DMS53 treated with DMSO at 0.1 percent for 48 hours (cell line): Measurements from ENCODE around the gene TMEM181.
"Not testable (repeated sequence)": the region's sequence is repeated elsewhere in the genome, so short reads cannot be mapped to it uniquely, and the experiment has no call there.

Experiments used
- DNase-seq: peaks from one replicate; lab custom pipeline; 2025; ENCODE audit not compliant: unreplicated experiment; lab: John Stamatoyannopoulos, UW

TMEM181 gene, protein sequence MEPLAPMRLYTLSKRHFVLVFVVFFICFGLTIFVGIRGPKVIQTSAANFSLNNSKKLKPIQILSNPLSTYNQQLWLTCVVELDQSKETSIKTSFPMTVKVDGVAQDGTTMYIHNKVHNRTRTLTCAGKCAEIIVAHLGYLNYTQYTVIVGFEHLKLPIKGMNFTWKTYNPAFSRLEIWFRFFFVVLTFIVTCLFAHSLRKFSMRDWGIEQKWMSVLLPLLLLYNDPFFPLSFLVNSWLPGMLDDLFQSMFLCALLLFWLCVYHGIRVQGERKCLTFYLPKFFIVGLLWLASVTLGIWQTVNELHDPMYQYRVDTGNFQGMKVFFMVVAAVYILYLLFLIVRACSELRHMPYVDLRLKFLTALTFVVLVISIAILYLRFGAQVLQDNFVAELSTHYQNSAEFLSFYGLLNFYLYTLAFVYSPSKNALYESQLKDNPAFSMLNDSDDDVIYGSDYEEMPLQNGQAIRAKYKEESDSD

DNA sequence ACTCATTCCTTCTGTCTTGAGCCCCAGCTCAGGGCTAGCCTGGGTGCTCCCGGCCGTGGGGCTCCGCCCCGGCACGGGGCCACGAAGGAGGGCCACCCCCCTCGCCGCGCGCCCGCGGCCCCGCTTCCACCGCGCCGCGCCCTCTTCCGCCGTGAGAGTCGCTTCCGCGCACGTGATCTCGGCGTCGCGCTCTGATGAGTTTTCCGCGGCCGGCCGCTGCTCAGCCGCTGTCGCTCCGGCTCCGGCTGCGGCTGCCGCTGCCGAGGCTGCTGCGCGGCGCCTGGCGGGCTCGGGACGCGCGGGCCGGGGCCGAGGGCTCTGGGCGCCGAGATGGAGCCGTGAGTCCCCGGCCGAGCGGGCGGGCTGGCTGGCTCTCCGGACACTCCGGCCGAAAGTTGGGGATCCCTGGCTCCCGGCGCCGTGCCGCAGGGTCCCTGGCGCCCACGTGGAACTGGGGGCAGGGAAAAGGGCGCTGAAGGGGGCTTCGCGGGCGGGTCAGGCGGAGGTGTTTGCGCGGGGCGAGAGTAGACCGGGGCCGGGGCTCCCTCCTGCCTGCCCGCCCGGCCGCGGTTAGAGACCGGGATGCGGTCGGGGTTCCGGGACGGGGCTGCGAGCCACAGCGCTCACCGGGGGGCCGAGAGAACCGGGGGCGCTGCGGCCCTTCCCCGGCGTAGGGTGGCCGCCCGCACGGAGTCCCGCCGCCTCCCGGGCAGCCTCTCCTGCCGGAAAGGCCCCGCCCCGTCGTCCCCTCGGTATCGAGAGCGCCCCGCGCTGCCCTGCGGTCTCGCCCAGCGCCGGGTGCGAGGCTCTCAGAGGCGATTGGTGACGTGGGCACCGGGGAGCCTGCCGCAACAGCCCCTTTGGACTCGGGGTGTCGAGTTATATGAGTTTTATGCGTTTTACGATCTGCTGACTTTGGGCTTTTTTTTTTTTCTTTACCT lies at the start of gene TMEM181:
Gene TMEM181, plus strand, starts transcription at position 197 of the 941 bp plus-strand sequence. Its CDS starts 134 bp downstream, at position 331.
- peak; percentile 62 for DNase-seq

DNA sequence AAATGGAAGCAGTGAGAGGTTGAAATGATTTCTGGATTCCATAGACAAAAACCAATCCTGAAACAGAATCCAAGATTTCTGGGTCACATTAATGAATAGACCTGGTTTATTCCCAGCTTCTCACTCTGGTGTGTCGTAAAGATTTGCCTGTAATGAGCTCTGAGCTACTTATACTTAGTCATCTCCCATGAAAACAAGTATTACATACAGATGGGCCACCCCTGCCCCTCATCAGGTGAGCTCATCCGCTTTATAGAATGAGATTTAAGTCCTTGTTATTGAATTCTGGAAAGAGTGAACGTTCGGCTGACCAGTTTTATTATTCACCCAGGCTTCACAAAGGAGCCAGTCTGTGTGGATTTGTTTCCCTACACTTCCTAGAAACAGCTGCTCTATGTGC lies 47.1 kb upstream of the TMEM181 start:
- DNase-seq, result no peak

DNA sequence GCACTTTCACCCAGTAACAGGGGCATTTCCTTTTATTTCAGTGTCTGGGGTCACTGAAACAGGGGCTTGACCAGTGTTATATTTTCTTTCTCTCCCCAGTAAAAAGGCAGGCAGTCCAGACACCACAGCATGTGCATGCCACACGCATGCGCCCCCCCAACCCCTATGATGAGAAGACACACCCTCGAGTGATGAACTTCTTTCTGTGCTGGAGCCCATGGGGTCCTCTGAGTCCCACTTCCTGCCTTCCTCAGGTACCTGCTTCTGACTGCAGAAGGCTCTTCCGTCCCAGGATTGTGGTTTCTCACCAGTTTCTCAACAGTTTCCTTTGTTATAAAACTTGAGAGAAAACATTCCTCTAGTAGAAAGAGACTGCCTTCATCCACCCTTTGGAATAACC lies 45.7 kb upstream of the TMEM181 start:
- DNase-seq, result no peak

DNA sequence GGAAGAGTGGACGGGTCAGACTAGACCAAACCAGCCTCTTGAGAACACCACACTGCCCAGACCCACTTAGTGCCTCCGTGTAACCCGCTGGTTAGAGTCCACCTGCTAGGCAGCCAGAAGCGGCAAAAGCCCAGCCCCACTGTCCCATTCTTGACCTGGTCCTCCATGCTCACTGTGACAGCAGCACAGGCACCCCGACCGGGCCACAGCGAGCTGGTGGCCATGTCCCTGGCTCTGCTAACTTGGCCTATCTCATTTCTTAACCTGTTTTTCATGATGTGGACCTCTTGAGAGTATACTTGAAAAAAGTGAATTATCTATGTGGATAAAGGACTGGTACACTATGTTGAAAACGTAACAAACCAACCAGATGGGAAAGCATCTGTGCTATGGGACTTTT lies 44.9 kb upstream of the TMEM181 start:
- DNase-seq, result no peak

DNA sequence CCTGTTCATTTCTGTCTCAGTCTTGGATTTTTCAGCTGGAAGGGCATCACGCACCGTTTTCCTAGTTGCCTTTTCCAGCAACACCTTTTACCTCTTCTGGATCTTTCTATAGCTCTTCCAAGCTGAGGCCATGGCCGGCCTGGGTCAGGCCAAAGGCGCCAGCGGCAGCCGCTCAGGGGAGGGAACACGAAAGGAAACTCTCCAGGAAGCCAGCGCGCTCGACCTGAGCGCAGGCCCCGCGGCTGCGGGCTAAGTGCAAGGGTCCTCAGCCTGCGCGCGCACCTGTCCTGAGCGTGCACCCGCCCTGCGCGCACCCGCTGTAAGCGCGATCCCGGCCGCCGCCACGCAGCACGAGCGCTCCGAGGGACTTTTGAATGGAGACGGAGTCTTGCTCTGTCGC lies 43.8 kb upstream of the TMEM181 start:
- no peak for DNase-seq

DNA sequence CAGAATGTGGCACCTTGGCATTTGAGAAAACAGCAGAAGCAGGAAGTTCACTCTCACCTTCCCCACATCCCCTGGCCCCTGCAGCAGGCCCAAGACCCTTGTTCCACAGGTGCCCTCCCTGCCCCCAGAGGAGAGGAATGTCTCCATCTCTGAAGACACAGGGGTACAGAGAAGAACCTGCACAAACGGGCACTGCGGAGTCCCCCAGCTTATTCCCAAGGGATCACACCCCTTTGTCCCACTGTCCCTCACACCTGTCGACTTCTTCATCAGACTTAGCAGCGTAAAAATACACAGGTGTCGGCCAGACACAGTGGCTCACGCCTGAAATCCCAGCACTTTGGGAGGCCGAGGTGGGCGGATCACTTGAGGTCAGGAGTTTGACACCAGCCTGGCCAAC lies 42.9 kb upstream of the TMEM181 start:
- no peak for DNase-seq

DNA sequence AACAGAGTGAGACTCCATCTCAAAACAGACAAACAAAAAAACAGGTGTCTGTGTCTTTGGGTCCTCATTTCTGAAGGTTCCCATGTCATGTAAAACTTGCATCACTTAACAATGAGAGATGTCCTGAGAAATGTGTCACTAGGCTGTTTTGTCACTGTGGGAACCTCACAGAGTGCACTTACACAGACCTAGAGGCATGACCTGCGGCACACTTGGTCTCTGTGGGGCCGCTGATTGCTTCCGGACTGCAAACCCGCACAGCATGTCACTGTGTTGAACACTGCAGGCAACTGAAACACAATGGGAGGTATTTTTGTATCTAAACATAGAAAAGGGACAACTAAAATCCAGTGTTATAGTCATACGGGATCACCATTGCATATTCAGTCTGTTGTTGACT lies 42.3 kb upstream of the TMEM181 start:
- DNase-seq, result no peak

DNA sequence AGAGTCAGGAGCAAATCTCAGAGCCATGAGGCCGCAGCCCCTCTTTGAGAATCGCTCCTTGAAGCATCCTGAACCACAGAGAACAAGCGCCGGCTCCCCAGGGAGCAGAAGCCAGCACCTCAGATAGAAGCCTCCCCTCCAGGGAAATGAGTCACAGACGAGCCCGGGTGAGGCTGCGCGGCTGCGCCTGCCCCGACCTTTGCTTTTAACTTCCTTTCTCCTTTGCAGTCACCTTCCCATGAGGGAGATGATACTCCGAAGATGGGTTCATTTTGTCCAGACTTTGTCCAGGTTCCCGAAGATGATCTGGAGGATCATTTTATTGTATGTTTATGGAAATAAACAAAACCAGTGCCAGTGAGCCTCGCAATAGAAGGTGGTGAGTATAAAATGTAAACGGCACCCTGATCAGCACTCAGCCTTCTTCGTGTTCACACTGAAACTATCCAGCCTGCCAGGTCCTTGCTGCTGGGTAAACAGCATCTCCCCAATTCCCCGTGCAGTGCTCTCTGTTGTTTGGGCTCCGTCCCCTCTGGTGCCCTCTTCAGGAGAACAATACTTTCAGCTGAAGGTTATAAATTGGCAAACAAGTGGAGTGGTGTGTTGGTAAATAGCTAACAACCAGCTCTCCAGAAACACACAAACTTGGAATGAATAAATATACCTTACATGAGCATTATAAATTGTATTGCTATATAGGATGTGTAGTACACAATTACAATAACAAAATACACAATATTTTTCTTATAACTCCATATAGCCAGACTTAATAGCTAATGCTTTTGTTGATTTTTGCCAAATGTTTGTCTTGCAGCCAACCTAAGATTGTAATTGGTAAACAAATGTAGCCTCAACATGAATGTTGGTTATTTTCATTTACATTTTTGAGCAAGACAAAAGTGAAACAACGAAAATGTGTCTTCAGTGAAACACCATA lies 41.4 kb upstream of the TMEM181 start:
- DNase-seq, result peak; percentile 37

DNA sequence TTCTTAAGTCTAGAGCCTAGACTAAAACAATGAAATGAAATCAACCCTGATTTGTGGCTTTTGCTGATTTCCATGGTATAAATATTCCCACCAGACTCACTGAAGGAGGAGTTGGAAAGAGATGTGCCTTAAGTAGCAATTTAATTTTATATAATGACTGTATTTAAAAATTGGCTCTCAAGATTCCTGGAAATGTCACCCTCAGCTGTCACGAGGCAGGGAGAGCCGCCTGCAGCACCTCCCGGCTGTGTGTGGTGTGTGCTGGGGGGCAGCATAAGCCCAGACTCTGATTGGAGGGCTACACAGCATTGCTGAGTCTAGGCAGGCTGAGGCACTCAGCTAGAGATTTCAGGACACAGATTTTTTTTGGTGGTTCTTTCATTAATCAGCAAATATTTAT lies 40.6 kb upstream of the TMEM181 start:
- DNase-seq, result no peak

DNA sequence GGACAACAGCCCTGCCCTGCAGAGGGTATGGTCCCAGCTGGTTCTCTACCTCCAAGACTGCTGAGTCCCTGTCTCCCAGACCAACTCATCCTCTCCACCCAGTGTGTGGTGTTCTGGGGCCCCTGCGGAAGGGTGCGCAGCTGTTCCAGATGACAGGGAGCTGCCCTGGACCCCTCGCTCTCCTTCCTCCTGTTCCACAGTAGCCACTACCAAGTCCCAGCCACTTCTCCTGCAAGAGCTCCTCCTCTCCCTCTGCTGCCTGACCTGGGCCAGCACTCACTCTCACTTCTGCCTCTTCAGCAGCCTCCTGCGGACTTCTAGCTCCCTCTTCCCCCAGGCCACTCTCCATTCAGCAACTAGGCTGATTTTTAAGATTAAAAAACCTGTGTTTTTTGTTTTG lies 40.1 kb upstream of the TMEM181 start:
- no peak for DNase-seq

DNA sequence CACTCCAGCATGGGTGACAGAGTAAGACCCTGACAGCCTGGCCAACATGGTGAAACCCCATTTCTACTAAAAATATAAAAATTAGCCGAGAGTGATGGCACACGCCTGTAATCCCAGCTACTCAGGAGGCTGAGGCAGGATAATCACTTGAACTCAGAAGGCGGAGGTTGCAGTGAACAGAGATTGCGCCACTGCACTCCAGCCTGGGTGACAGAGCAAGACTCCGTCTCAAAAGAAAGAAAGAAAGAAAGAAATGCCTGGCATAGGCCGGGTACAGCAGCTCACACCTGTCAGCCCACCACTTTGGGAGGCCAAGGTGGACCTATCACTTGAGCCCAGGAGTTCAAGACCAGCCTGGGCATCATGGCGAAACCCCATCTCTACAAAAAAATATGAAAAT lies 38.9 kb upstream of the TMEM181 start:
- DNase-seq, result not testable (repeated sequence)

DNA sequence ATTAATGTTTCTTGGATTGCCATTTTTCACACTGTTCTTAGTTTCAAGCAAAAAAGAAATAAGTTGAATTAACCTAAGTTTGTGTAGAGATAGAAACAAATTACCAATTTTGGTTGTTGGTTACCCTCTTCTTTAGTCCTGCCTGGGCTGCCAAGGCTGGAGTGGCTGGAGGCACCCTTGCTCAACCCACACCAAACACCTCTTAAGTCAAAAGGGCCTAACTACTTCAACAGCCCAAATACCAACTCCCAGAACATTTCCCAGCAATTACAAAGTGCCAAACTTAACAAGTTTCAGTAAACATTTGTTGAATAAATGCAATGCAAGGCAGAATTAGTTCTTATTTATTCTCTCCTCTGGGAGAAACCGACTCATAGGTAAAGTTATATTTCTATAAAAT lies 38.1 kb upstream of the TMEM181 start:
- no peak for DNase-seq

DNA sequence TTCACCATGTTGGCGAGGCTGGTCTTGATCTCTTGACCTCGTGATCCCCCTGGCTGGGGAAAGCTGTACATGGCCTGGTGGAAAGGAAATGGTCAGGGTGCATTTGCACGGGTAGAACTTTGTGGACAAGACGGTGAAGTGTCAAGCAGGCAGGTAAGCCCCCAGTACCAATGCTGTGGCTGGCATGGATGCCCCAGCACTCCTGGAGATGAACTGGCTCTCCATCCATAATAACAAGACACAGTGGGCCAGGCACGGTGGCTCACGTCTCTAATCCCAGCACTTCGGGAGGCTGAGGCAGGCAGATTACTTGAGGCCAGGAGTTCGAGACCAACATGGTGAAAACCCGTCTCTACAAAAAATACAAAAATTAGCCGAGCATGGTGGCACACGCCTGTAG lies 37.3 kb upstream of the TMEM181 start:
- DNase-seq, result no peak

DNA sequence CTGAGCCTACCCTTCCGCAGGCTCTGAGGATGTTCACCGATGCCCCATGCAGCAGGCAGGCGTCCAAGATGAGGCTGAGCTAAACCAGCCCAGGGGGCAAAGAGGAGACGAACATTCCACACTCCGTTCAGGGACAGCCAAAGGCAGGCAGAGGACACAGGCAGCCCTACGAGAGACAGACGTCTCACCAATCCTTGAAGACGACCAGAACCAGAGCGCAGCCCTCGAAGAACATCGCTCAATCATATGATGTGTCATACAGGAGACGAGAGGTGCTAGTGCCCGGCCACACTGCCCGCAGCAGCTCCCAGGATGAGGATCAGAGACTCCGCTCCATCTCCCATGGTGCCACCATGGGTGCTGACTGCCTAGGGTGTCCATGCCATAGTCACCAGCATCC lies 35.6 kb upstream of the TMEM181 start:
- no peak for DNase-seq

DNA sequence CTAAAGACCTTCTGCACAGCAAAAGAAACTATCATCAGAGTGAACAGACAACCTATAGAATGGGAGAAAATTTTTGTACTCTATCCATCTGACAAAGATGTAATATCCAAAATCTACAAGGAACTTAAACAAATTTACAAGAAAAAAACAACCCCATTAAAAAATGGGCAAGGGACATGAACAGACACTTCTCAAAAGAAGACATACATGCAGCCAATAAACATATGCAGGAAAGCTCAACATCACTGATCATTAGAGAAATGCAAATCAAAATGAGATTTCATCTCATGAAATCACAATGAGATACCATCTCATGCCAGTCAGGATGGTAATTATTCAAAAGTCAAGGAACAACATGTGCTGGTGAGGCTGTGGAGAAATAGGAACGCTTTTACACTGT lies 32.0 kb upstream of the TMEM181 start:
- DNase-seq, result not testable (repeated sequence)

DNA sequence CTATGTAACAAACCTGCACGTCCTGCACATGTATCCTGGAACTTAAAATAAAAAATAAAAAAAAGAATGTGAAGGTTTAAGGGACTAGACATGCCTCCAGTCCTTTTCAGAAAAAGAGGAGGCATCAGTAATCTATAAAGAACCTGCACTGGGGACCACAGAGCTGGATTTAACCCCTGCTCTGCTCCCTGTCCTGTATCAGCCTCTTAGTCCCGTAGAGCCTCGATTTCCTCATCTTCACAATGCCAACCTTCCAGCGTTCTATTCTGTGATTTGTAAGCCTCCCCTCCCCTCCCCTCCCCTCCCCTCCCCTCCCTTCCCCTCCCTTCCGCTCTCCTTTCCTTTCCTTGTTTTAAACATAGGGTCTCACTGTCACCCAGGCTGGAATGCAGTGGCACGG lies 31.1 kb upstream of the TMEM181 start:
- DNase-seq, result no peak

DNA sequence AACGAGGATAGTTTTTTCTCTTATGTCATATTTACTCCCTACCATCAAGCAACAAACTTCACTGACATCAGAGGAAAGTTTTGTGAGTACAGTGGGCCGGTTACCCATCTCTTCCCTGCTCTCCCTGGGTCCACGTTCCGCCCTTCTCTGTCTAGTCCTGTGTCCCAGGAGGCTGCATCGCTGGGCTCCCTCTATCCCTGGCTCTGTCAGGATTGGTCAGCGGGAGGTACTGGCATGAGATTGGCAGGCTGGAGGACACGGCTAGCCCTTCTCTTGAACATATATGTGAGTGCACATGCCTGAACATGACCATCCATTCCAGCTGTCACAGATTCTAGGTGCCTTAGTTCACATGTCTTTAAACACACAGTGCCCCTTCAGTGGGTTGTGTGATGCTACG lies 30.3 kb upstream of the TMEM181 start:
- no peak for DNase-seq

DNA sequence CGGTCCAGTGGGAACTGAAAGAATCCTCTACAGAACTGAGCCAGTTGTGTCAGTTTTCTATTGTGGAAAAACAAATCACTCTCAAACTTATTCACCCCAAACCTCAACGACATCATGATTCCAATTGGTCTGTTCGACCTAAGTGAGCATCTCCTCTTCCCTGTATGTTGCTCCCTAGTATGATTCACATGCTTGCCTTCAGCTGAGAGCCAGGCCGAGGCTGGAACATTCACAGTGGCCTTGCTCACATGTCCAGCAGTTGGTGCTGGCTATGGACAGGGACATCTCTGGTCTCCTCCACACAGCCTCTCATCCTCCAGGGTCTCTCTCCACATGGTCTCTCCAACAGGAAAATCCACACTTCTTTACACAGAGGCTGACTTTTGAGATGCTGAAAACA lies 28.3 kb upstream of the TMEM181 start:
- DNase-seq, result no peak

DNA sequence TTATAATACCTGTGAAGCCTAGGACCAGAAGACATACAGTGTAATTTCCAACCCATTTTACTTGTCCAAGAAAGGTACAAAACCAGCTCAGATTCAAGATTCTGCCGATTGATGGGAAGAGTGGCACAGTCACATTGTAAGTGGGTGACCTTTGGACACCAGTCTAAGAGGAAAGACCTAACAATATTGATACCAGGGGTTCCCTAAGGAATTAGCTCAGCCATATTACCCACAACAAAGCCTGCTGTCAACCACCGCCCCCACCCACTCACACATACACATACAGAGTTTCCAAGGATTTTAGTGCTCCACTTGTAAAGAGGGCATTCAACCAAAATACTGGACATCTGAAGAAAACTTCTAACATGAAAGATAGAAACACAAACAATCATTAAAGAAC lies 27.9 kb upstream of the TMEM181 start:
- no peak for DNase-seq

DNA sequence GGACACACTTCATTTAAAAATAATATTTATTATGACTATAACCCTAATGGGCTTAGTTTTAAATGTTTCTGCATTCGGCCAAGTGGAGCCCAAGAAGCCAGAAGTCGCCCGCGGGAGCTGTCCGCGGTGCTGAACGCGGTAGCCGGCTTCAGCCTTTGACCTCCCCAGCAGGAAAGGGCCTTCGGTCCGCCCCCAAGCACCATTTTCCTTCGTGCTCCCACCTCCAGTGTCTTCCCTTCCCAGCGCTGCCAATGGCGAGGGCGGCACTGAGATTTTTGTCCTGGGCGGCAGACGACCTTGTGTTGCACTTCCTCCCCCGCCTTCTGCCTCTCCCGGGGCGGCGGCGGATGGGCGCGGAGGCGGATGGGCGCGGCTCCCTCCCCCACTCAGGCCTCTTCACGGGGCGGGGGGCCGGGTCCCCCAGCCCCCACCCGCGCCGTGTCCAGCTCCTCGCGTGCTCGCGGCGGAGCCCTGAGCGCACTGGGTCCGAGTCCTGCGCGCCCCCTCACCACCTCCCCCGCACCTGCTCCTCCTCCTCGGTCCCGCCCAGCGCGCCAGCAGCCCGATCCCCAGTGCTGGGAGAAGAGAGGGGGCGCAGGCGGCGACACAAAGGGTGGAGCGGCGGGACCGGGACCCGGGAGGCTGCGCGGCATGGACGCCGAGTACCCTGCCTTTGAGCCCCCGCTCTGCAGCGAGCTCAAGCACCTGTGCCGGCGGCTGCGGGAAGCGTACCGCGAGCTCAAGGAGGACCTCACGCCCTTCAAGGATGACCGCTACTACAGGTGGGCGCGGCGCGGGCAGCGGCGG lies 23.6 kb upstream of the TMEM181 start:
- DNase-seq, result peak; percentile 37
